GM21529 (cell line): Measurements from ENCODE around the gene BTN2A1.
"Not testable (repeated sequence)": the region's sequence is repeated elsewhere in the genome, so short reads cannot be mapped to it uniquely, and the experiment has no call there.

Experiments
- ATAC-seq: cut with Tn5 transposase; IDR thresholded peaks from one replicate; pipeline ENCODE4 v1.9.1; 2021; ENCODE audit not compliant: unreplicated experiment

BTN2A1 gene

DNA sequence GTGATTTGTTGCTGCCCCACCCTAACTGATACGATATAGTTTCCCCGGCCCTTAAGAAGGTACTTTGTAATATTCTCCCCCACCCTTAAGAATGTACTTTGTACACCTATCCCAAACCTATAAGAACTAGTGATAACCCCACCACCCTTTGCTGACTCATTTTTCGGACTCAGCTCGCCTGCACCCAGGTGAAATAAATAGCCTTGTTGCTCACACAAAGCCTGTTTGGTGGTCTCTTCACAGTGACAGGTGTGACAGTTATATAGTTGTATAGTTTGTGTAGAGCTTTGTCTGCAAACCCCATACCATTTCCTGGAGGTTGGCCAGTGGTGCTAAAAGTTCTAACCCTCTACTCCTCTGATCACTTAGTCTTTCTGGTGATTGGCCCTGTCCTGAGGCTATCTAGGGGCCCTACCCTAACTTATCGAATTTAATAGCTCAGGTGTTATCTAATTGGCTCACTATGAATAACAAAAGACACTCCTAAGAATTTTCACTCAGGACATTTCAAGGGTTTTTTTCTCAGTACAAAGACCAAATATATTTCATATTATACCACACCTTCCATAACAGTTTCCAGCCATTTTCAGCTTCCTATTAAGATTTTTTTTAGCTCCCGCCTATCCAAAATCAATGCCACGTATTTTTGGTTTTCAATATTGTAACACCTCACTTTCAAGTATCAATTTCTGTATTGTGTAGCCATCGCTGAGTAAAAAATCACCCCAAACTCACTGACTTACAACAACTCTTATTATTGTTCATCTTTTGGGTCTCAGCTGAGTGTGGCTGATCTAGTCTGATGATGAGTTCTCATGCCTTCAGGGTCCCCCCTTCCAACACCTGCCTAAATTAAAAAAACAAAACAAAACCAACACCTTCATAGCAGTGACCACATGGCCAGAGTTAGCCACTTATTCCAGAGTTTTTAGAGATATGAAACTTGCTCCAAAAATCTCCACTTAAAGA is 32.5 kb downstream of the BTN2A1 start:
- ATAC-seq: no peak

DNA sequence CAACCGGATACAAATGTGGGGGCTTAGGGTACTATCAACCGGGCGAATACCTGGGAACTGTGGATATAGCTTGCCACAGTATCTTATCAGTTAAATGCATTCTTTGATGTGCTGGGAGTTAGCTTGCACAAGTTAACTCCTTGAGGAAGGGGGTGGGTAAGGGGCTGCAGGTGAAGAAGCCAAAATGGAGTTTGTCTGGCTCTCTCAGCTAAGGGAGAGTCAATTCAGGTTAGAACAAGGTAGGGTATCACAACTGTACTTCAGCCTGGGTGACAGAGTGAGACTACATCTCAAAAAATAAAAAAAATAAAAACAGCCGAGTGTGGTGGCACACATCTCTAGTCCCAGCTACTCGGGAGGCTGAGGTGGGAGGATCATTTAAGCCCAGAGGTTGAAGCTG is 33.8 kb downstream of the BTN2A1 start:
- no peak for ATAC-seq

DNA sequence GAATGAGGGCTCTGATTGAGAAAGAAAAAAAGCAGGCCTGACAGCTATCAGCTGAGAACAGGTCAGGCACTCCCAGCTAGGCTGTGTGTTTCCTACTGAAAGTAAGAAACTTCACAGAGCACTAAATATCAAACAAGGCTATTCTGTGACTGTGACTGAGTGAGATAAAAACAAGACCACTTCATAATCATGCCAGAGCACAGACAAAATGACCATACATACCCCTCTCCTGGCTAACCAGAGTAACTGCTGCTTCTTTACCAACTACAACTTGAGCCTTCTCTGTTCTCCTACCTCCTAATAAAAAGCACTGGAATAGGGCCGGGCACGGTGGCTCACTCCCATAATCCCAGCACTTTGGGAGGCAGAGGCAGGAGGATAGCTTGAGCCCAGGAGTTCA is 35.5 kb downstream of the BTN2A1 start:
- peak; percentile 57 for ATAC-seq

- ATAC-seq: no peak
Observed at GRCh38 chr6:26494117-26494516, 36.4 kb downstream of the BTN2A1 start.

DNA sequence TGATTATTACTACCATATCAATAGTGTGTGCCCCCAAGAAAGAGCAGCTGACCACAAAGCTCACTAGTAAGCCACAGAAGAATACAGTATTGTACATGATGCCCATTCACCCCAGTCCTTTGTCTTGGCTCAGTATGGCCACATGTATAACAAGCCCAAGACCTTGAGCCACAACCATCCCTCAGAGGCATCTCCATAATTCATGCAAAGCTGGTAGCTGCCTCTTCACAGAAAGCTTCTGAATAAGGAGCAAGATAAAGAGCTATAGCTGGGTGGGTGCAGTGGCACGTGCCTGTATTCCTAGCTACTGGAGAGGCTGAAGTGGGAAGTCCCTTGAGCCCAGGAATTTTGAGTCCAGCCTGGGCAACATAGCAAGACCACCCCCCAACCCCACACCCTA is 37.5 kb downstream of the BTN2A1 start:
- no peak for ATAC-seq

- no peak for ATAC-seq
Observed at GRCh38 chr6:26497610-26498009, 39.9 kb downstream of the BTN2A1 start.

- no peak for ATAC-seq
Observed at GRCh38 chr6:26500102-26500501, 42.3 kb downstream of the BTN2A1 start, which contains the start of gene BTN1A1. BTN1A1 (plus strand) TSS chr6:26500303; CDS start chr6:26501287, 984 bp downstream.

DNA sequence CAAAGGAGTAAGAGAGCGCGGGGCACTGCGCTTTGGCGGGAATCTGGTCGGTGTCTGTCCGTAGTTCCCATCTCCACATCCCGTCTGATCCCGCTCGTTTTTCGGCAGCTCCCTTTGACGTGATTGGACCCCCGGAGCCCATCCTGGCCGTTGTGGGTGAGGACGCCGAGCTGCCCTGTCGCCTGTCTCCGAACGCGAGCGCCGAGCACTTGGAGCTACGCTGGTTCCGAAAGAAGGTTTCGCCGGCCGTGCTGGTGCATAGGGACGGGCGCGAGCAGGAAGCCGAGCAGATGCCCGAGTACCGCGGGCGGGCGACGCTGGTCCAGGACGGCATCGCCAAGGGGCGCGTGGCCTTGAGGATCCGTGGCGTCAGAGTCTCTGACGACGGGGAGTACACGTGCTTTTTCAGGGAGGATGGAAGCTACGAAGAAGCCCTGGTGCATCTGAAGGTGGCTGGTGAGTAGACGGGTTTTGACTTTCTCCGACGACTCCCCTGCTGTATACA is 43.8 kb downstream of the BTN2A1 start:
- ATAC-seq: no peak

- peak; percentile 79 for ATAC-seq
Observed at GRCh38 chr6:26502165-26502564, 44.4 kb downstream of the BTN2A1 start.

DNA sequence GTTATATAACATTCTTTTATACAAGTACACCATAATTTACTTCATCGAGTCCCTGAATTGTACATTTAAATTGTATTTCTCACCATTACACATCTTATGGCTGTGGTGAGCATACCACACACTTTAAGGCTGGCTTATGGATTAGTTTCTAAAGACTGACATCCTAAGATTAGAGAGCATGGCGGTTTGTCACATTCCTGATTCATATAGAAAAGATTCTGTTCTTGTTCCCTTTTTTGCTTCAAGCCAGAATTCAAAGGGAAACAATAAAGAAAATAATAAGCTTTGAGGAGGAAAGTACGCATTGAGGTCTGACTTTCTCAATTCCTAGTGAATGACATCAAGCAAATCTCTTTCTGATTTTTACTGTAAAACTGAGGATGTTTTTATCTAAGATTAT is 44.9 kb downstream of the BTN2A1 start:
- ATAC-seq: no peak

GRCh38 chr6:26507658-26508057 is 49.9 kb downstream of the BTN2A1 start:
- no peak for ATAC-seq

GRCh38 chr6:26511033-26511432 is 53.3 kb downstream of the BTN2A1 start:
- ATAC-seq: not testable (repeated sequence)

DNA sequence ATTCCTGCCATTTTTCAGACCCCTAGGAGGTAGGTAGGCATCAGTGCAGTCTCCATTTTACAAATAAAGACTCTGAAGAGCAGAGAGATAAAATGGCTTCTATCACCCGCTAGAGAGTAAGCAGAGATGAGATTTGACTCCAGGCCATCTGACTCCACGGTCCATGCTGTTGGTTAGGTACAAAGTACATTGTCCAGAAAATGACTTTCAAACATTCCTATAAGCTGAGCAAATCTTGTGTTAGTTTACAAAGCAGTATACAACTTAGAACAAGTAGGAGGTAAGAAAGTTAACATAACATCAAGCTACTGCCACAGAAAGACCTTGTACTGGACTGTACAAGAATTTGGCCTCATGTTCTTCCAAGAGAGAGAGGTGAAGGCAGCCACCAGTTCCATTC is 57.2 kb downstream of the BTN2A1 start:
- no peak for ATAC-seq

DNA sequence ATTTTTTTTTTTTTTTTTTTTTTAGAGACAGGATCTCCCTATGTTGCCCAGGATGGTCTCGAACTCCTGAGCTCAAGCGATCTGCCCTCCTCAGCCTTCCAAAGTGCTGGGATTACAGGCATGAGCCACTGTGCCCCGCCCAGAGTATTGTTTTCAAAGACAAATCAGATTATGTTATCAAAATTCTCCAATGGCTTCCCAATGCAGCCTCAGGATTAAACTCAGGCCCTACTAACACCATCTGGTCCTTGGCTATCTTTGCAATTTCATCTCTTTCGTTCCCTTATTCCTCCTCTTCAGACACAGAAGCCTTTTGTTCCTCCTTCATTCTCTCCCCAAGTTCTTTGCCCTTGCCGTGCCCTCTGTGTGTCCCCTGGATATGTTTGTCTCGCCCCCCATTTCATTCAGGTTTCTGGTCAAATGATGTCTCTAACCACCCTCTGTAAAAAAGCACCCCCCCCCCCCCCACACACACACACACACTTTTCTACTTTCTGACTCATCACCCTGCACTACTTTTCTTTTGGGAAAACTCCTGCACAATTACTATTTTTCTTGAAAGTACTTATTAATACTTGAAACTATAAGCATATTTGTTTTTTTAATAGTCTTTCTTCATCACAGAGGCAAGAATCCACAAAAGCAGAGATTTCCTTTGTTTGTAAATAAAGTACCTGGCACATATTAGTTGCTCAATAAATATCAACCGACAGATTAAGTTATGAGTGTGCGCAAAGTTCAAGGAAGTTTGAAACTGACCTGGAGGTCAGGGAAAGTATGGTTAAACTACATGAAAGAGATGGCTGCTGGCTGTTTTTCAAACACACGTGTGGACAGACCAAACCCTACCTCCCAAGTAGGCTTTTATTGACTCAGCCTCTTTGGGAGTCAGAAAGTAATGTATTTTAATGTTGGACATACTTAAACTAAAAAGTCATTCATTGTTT is 59.0 kb downstream of the BTN2A1 start:
- ATAC-seq: no peak
